ENCODE data around the gene KLC4. TPM values are rescaled to one million over a fixed set of nuclear protein-coding genes. Genes with fewer than 3 reads are reported as not detected.
A peak's percentile ranks its signal among the peaks of the same experiment; 100 is the strongest.

The KLC4 gene
- total and polyA plus RNA-seq, 9 of the 15 experiments (the other 6 are each of a cell fraction or from before 2014, with no cell fraction given) = 1.7 to 16.2 (median 7.7) TPM

DNA sequence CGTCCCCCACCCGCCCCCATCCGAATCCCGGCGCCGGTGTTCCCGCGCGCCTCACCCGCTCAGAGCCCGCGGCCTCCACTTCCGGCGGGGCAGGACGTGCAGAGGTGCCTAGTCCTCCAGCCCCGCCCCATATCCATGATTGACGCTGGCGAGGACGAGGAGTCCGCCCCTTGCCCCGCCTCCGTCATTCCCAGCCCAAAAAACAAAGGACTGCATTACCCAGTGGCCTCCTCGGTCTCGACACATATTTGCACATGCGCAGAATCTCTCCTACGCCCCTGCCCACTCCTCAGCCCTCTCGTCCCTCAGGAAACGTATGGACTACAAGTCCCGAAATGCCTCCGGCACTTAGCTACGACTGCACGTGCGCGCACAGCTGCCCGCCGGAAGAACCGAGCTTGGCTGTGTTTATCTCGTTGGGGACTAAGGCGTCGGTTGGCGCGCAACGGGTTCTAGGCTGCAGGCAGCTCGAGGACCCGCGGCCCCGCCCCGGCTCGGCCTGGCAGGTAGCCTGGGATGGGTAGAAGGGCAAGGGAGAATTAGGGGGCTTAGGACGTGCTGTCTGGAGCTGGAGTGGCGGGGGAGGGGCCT is 45.5 kb upstream of the KLC4 start, which contains the start of the genes KLHDC3 and MEA1 (continued):
- TF ChIP-seq, protein P1, sequence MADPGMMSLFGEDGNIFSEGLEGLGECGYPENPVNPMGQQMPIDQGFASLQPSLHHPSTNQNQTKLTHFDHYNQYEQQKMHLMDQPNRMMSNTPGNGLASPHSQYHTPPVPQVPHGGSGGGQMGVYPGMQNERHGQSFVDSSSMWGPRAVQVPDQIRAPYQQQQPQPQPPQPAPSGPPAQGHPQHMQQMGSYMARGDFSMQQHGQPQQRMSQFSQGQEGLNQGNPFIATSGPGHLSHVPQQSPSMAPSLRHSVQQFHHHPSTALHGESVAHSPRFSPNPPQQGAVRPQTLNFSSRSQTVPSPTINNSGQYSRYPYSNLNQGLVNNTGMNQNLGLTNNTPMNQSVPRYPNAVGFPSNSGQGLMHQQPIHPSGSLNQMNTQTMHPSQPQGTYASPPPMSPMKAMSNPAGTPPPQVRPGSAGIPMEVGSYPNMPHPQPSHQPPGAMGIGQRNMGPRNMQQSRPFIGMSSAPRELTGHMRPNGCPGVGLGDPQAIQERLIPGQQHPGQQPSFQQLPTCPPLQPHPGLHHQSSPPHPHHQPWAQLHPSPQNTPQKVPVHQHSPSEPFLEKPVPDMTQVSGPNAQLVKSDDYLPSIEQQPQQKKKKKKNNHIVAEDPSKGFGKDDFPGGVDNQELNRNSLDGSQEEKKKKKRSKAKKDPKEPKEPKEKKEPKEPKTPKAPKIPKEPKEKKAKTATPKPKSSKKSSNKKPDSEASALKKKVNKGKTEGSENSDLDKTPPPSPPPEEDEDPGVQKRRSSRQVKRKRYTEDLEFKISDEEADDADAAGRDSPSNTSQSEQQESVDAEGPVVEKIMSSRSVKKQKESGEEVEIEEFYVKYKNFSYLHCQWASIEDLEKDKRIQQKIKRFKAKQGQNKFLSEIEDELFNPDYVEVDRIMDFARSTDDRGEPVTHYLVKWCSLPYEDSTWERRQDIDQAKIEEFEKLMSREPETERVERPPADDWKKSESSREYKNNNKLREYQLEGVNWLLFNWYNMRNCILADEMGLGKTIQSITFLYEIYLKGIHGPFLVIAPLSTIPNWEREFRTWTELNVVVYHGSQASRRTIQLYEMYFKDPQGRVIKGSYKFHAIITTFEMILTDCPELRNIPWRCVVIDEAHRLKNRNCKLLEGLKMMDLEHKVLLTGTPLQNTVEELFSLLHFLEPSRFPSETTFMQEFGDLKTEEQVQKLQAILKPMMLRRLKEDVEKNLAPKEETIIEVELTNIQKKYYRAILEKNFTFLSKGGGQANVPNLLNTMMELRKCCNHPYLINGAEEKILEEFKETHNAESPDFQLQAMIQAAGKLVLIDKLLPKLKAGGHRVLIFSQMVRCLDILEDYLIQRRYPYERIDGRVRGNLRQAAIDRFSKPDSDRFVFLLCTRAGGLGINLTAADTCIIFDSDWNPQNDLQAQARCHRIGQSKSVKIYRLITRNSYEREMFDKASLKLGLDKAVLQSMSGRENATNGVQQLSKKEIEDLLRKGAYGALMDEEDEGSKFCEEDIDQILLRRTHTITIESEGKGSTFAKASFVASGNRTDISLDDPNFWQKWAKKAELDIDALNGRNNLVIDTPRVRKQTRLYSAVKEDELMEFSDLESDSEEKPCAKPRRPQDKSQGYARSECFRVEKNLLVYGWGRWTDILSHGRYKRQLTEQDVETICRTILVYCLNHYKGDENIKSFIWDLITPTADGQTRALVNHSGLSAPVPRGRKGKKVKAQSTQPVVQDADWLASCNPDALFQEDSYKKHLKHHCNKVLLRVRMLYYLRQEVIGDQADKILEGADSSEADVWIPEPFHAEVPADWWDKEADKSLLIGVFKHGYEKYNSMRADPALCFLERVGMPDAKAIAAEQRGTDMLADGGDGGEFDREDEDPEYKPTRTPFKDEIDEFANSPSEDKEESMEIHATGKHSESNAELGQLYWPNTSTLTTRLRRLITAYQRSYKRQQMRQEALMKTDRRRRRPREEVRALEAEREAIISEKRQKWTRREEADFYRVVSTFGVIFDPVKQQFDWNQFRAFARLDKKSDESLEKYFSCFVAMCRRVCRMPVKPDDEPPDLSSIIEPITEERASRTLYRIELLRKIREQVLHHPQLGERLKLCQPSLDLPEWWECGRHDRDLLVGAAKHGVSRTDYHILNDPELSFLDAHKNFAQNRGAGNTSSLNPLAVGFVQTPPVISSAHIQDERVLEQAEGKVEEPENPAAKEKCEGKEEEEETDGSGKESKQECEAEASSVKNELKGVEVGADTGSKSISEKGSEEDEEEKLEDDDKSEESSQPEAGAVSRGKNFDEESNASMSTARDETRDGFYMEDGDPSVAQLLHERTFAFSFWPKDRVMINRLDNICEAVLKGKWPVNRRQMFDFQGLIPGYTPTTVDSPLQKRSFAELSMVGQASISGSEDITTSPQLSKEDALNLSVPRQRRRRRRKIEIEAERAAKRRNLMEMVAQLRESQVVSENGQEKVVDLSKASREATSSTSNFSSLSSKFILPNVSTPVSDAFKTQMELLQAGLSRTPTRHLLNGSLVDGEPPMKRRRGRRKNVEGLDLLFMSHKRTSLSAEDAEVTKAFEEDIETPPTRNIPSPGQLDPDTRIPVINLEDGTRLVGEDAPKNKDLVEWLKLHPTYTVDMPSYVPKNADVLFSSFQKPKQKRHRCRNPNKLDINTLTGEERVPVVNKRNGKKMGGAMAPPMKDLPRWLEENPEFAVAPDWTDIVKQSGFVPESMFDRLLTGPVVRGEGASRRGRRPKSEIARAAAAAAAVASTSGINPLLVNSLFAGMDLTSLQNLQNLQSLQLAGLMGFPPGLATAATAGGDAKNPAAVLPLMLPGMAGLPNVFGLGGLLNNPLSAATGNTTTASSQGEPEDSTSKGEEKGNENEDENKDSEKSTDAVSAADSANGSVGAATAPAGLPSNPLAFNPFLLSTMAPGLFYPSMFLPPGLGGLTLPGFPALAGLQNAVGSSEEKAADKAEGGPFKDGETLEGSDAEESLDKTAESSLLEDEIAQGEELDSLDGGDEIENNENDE (IDR thresholded peaks at IDR 0.05; ENCODE audit: low read depth, low read length) = no peak
- peak; percentile 24 for TF ChIP-seq ZFP36 (IDR thresholded peaks at IDR 0.05; ENCODE audit: low read depth, low read length, partially characterized antibody)
- TF ChIP-seq ILF3 (IDR thresholded peaks at IDR 0.05; ENCODE audit: borderline replicate concordance) = no peak
- TF ChIP-seq HDAC6 (IDR thresholded peaks at IDR 0.05; ENCODE audit: low read depth, low read length) = no peak
- TF ChIP-seq SRF (CRISPR knock-in tag; IDR thresholded peaks at IDR 0.05) = peak in 1 of 2 experiments; percentile 58; a peak in 1 of 4 replicates
- TF ChIP-seq POLR3A (IDR thresholded peaks at IDR 0.05; ENCODE audit: borderline replicate concordance, extremely low read depth, insufficient read depth, insufficient read length) = no peak
- TF ChIP-seq MTA1 (IDR thresholded peaks at IDR 0.05; ENCODE audit: borderline replicate concordance) = no peak; the same call in 1 of the 2 replicates
- no peak for TF ChIP-seq ZNF12 (CRISPR knock-in tag; IDR thresholded peaks at IDR 0.05)
- TF ChIP-seq ZBTB17 (CRISPR knock-in tag; IDR thresholded peaks at IDR 0.05) = no peak
- no peak for TF ChIP-seq CEBPB (tag; IDR thresholded peaks at IDR 0.05)
- TF ChIP-seq NBN (IDR thresholded peaks at IDR 0.05; ENCODE audit: low read depth) = no peak
- peak; percentile 27; the same call in 1 of the 2 replicates for TF ChIP-seq HDAC2 (IDR thresholded peaks at IDR 0.05)
- no peak for TF ChIP-seq RBM17 (IDR thresholded peaks at IDR 0.05; ENCODE audit: borderline replicate concordance, low read depth, low read length)
- no peak for TF ChIP-seq KLF1 (tag; IDR thresholded peaks at IDR 0.05)
- TF ChIP-seq MAZ (CRISPR knock-in tag; conservative IDR thresholded peaks at IDR 0.05 in 1 of 2, IDR thresholded peaks at IDR 0.05 in 1 of 2) = peak; percentile 74 to 75; a peak in 2 of 4 replicates
- TF ChIP-seq, protein P2, sequence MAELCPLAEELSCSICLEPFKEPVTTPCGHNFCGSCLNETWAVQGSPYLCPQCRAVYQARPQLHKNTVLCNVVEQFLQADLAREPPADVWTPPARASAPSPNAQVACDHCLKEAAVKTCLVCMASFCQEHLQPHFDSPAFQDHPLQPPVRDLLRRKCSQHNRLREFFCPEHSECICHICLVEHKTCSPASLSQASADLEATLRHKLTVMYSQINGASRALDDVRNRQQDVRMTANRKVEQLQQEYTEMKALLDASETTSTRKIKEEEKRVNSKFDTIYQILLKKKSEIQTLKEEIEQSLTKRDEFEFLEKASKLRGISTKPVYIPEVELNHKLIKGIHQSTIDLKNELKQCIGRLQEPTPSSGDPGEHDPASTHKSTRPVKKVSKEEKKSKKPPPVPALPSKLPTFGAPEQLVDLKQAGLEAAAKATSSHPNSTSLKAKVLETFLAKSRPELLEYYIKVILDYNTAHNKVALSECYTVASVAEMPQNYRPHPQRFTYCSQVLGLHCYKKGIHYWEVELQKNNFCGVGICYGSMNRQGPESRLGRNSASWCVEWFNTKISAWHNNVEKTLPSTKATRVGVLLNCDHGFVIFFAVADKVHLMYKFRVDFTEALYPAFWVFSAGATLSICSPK (IDR thresholded peaks at IDR 0.05; ENCODE audit: borderline replicate concordance) = no peak
